H1 (cell line): Measurements from ENCODE around the gene PATJ. TPM values are rescaled to one million over a fixed set of nuclear protein-coding genes. Genes with fewer than 3 reads are reported as not detected.

ENCODE experiments used
- CTCF ChIA-PET: fragments of 300-600 bp; sonication (Branson Sonifier 250); formaldehyde crosslinking; loops from one replicate; lab custom pipeline; 2021; ENCODE audit not compliant: partially characterized antibody; lab: Charles Lee
- POLR2A ChIA-PET: fragments of 300-600 bp; sonication (Branson Sonifier 250); formaldehyde crosslinking; loops from one replicate; lab custom pipeline; 2021; ENCODE audit warnings: inconsistent platforms; ENCODE audit not compliant: partially characterized antibody; lab: Charles Lee
- DNase-seq, 2 experiments: peaks; one replicate each; pipeline versions ENCODE4 v3.0.0 to v3.0.0-alpha.2; 2010 to 2022; ENCODE audit warnings: low spot score in 2 of 2, low read depth in 1 of 2, mixed read lengths in 1 of 2
- FAIRE-seq: peaks from 2 replicates; lab custom pipeline; 2011; peaks lifted over from hg19 to GRCh38; lab: Jason Lieb, UNC
- H2AFZ ChIP-seq: 2 replicates; pipeline ENCODE4 v1.8.1; 2012; ENCODE audit warnings: low read length, inconsistent platforms
- H2AK5ac ChIP-seq: 2 replicates; pipeline ENCODE4 v1.6.1; 2013; ENCODE audit warnings: low read depth, low read length
- H2BK120ac ChIP-seq: replicated peaks from 2 replicates; pipeline ENCODE3; 2013; ENCODE audit warnings: low read depth, low read length, inconsistent platforms
- H2BK12ac ChIP-seq: 2 replicates; pipeline ENCODE4 v1.6.1; 2013; ENCODE audit warnings: low read depth, low read length
- H2BK15ac ChIP-seq: 2 replicates; pipeline ENCODE4 v1.6.1; 2013; ENCODE audit warnings: low read length
- H2BK20ac ChIP-seq: 2 replicates; pipeline ENCODE4 v1.6.1; 2013; ENCODE audit warnings: low read length
- H2BK5ac ChIP-seq: 2 replicates; pipeline ENCODE4 v1.6.1; 2013; ENCODE audit warnings: low read depth, low read length
- H3K14ac ChIP-seq: 2 replicates; pipeline ENCODE4 v1.6.1; 2013; ENCODE audit warnings: inconsistent platforms; ENCODE audit not compliant: insufficient read length
- H3K18ac ChIP-seq: 2 replicates; pipeline ENCODE4 v1.6.1; 2013; ENCODE audit warnings: low read length; ENCODE audit errors: extremely low read depth
- H3K23ac ChIP-seq: 2 replicates; pipeline ENCODE4 v1.6.1; 2013; ENCODE audit warnings: inconsistent platforms; ENCODE audit not compliant: insufficient read length
- H3K23me2 ChIP-seq: 2 replicates; pipeline ENCODE4 v1.6.1; 2013; ENCODE audit warnings: low read depth, low read length
- H3K27ac ChIP-seq: 2 replicates; pipeline ENCODE4 v1.6.1; 2011; ENCODE audit warnings: low read depth, low read length, inconsistent platforms
- H3K27me3 ChIP-seq, 4 experiments: replicated peaks in 1 of 4; 1 replicate in 1 of 4; 2 replicates in 3 of 4; pipeline versions ENCODE4 v1.6.1 to v1.8.1; 2011 to 2013; ENCODE audit warnings: low read length in 3 of 4, mild to moderate bottlenecking in 3 of 4, inconsistent platforms in 2 of 4, mixed read lengths in 2 of 4, moderate library complexity in 1 of 4; ENCODE audit not compliant: control insufficient read depth in 3 of 4, insufficient read depth in 3 of 4; ENCODE audit errors: extremely low read depth in 1 of 4
- H3K36me3 ChIP-seq, 4 experiments: 2 replicates each; pipeline versions ENCODE4 v1.6.1 to v1.8.1; 2011 to 2013; ENCODE audit warnings: mild to moderate bottlenecking in 4 of 4, low read length in 3 of 4, moderate library complexity in 2 of 4, control low read depth in 1 of 4, inconsistent platforms in 1 of 4; ENCODE audit not compliant: insufficient read depth in 4 of 4, control insufficient read depth in 2 of 4
- H3K4ac ChIP-seq: replicated peaks from 2 replicates; pipeline ENCODE3; 2013; ENCODE audit warnings: low read length, low read depth, mixed read lengths, inconsistent platforms; ENCODE audit not compliant: insufficient read length
- H3K4me1 ChIP-seq, 4 experiments: replicated peaks in 1 of 4; 1 replicate in 1 of 4; 2 replicates in 3 of 4; pipeline versions ENCODE4 v1.6.1 to v1.8.1; 2011 to 2013; ENCODE audit warnings: low read length in 3 of 4, inconsistent platforms in 2 of 4, mixed read lengths in 1 of 4; ENCODE audit not compliant: insufficient read depth in 4 of 4, control insufficient read depth in 3 of 4
- H3K4me2 ChIP-seq, 2 experiments: 2 replicates each; pipeline versions ENCODE4 v1.6.1 to v1.8.1; 2011 to 2013; ENCODE audit warnings: low read depth in 2 of 2, low read length in 2 of 2, control low read depth in 1 of 2, inconsistent platforms in 1 of 2, mild to moderate bottlenecking in 1 of 2; ENCODE audit not compliant: insufficient read depth in 1 of 2
- H3K4me3 ChIP-seq, 4 experiments: fragments of 200-600, 300-600 bp in 1 of 4; sonication (generic), shearing (Covaris generic), sonication (Bioruptor Twin) in 1 of 4; 2 replicates each; pipeline versions ENCODE4 v1.5.1 to v1.8.1; 2011 to 2016; ENCODE audit warnings: low read length in 4 of 4, low read depth in 3 of 4, control low read depth in 2 of 4, inconsistent platforms in 2 of 4, mild to moderate bottlenecking in 2 of 4, mixed read lengths in 1 of 4, moderate library complexity in 1 of 4; ENCODE audit not compliant: insufficient read depth in 2 of 4; ENCODE audit errors: extremely low read depth in 1 of 4
- H3K56ac ChIP-seq: replicated peaks from 2 replicates; pipeline ENCODE3; 2013; ENCODE audit warnings: low read depth, mild to moderate bottlenecking, mixed read lengths, low read length, inconsistent platforms; ENCODE audit not compliant: insufficient read length
- H3K79me1 ChIP-seq: 2 replicates; pipeline ENCODE4 v1.6.1; 2013; ENCODE audit warnings: low read depth, low read length, control low read depth
- H3K79me2 ChIP-seq, 2 experiments: 2 replicates each; pipeline versions ENCODE4 v1.6.1 to v1.8.1; 2012 to 2013; ENCODE audit warnings: low read length in 2 of 2, mild to moderate bottlenecking in 2 of 2, inconsistent platforms in 1 of 2; ENCODE audit not compliant: insufficient read depth in 2 of 2, control insufficient read depth in 1 of 2
- H3K9ac ChIP-seq, 4 experiments: replicated peaks in 1 of 4; 1 replicate in 1 of 4; 2 replicates in 3 of 4; pipeline versions ENCODE4 v1.6.1 to v1.8.1; 2011 to 2013; ENCODE audit warnings: low read depth in 3 of 4, low read length in 3 of 4, control low read depth in 2 of 4, mild to moderate bottlenecking in 2 of 4, moderate library complexity in 2 of 4, inconsistent platforms in 1 of 4; ENCODE audit errors: extremely low read depth in 1 of 4
- H3K9me3 ChIP-seq, 2 experiments: 2 replicates each; pipeline versions ENCODE4 v1.6.1 to v1.8.1; 2012 to 2013; ENCODE audit warnings: mild to moderate bottlenecking in 2 of 2, moderate library complexity in 2 of 2, control low read depth in 1 of 2, inconsistent platforms in 1 of 2, low read depth in 1 of 2, low read length in 1 of 2, mixed read lengths in 1 of 2; ENCODE audit not compliant: insufficient read depth in 2 of 2
- H4K20me1 ChIP-seq, 2 experiments: replicated peaks in 1 of 2; 2 replicates each; pipeline versions ENCODE3 to v1.8.1; 2011 to 2013; ENCODE audit warnings: inconsistent platforms in 2 of 2, low read length in 2 of 2, mild to moderate bottlenecking in 1 of 2; ENCODE audit not compliant: insufficient read depth in 2 of 2, control insufficient read depth in 1 of 2
- H4K5ac ChIP-seq: 2 replicates; pipeline ENCODE4 v1.6.1; 2013; ENCODE audit warnings: low read length, low read depth, mixed read lengths, inconsistent platforms; ENCODE audit not compliant: insufficient read length
- H4K8ac ChIP-seq: 2 replicates; pipeline ENCODE4 v1.8.0; 2013; ENCODE audit warnings: mild to moderate bottlenecking, moderate library complexity, low read length, inconsistent platforms; ENCODE audit not compliant: insufficient read depth; ENCODE audit errors: extremely low read depth
- H4K91ac ChIP-seq: replicated peaks from 2 replicates; pipeline ENCODE3; 2013; ENCODE audit warnings: low read length, mixed read lengths, inconsistent platforms; ENCODE audit not compliant: insufficient read length
- KDM1A ChIP-seq: fragments of 200-600, 300-600 bp; sonication (generic); IDR thresholded peaks from 2 replicates; pipeline ENCODE4 v1.7.1; 2016; ENCODE audit warnings: mild to moderate bottlenecking, low read length, borderline replicate concordance
- RNF2 ChIP-seq: fragments of 200-900, 300-1000 bp; sonication (generic); IDR thresholded peaks from 2 replicates; pipeline ENCODE4 v1.7.1; 2016; ENCODE audit warnings: borderline replicate concordance, low read depth, mild to moderate bottlenecking, antibody characterized with exemption, low read length; ENCODE audit not compliant: poor library complexity, severe bottlenecking; ENCODE audit errors: missing control alignments
- SP4 ChIP-seq: IDR thresholded peaks from 2 replicates; pipeline ENCODE4 v1.6.1; 2012; ENCODE audit warnings: low read length, inconsistent platforms
- WGBS, 2 experiments: shearing (Covaris generic) in 1 of 2; methylation state at CpG; one replicate each; pipeline versions ENCODE4 v1.1.6 to v1.1.7; 2013 to 2015; ENCODE audit warnings: low lambda C conversion rate in 2 of 2, mixed read lengths in 2 of 2, inconsistent platforms in 1 of 2, low coverage in 1 of 2, missing lambda C conversion rate in 1 of 2; ENCODE audit not compliant: insufficient replicate concordance in 2 of 2, insufficient coverage in 1 of 2, insufficient read length in 1 of 2; ENCODE audit errors: extremely low coverage in 1 of 2, missing lambda C conversion rate in 1 of 2; 5-methylcytosine and 5-hydroxymethylcytosine counted together
- polyA plus RNA-seq, 7 experiments: library from polyadenylated mRNA; depleted of rRNA in 3 of 7; stranded (reverse) in 5 of 7; unstranded in 2 of 7; fragments of >200 nt in 5 of 7; fragments of 200-250 nt in 2 of 7; gene quantifications; 1 replicate in 5 of 7; 2 replicates in 1 of 7; 4 replicates in 1 of 7; pipeline versions ENCODE4 v1.2.1 to v1.2.3, GENCODE V29; 2011 to 2013; ENCODE audit warnings: missing spikeins in 2 of 7, mixed read lengths in 2 of 7
- total RNA-seq: library from RNA; stranded (reverse); fragmentation: NEBNext Ultra II Directional; extraction: Animal tissue kit (Norgen Biotek cat#: 25700); gene quantifications from 2 replicates; pipeline ENCODE4 v1.2.1, GENCODE V29; 2021

Gene PATJ
- total and polyA plus RNA-seq, 2 of the 8 experiments (the other 6 are each of a cell fraction or from before 2014, with no cell fraction given), result 8.2 to 55.6 TPM

DNA sequence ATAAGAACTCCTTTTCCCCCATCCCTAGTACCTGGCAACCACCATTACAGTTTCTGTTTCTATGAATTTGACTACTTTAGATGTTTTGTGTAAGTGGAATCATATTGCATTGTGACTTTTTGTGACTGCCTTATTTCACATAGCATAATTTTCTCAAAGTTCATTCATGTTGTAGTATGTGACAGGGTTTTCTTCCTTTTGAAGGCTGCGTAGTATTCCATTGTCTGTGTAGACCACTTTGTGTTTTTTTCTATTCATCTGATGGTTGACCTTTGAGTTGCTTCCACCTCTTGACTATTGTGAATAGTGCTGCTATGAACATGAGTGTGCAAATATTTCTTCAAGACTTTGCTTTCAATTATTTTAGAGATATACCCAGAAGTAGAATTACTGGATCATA lies 226.6 kb downstream of the PATJ start:
- H4K20me1 ChIP-seq, result no peaks in the 10 kb centered on the region
- no peak overlapping the region for H3K4me3 ChIP-seq
- no peaks in the 10 kb centered on the region for H3K36me3 ChIP-seq
- no peak overlapping the region for H4K91ac ChIP-seq
- WGBS, 2 experiments, result 100% methylated on average over 1 of the region's 1 CpG; no CpG with 5 or more reads in 1 of the 2 experiments
- no peak overlapping the region for H3K18ac ChIP-seq
- no peak overlapping the region for H3K23ac ChIP-seq
- H3K9ac ChIP-seq, result no peak overlapping the region
- no peak overlapping the region for H2BK20ac ChIP-seq
- no peaks in the 10 kb centered on the region for H3K27me3 ChIP-seq
- no peak overlapping the region for H4K5ac ChIP-seq
- H2BK12ac ChIP-seq, result no peak overlapping the region
- no peak overlapping the region for H3K4me2 ChIP-seq
- H2AK5ac ChIP-seq, result no peak overlapping the region
- no peaks in the 10 kb centered on the region for H3K9me3 ChIP-seq
- H3K4me1 ChIP-seq, result no peaks in the 10 kb centered on the region; a peak in 1 of 7 replicates
- H3K79me1 ChIP-seq, result no peaks in the 10 kb centered on the region; the same call in 1 of the 2 replicates
- no peak overlapping the region for H4K8ac ChIP-seq
- no peaks in the 10 kb centered on the region for H3K23me2 ChIP-seq
- H3K4ac ChIP-seq, result no peak overlapping the region
- no peak overlapping the region for H2BK120ac ChIP-seq
- H2BK15ac ChIP-seq, result no peak overlapping the region
- no peaks in the 10 kb centered on the region for H3K79me2 ChIP-seq
- ChIA-PET CTCF (no interaction called here), POLR2A (no interaction called here)
- no peak overlapping the region for H3K27ac ChIP-seq
- TF ChIP-seq KDM1A (peak; percentile 79; the same call in 1 of the 2 replicates), RNF2 (no peak), SP4 (no peak)
- no peak overlapping the region for H3K14ac ChIP-seq
- no peak overlapping the region for H3K56ac ChIP-seq
- FAIRE-seq (no peak), DNase-seq (no peak)
- H2AFZ ChIP-seq, result no peak overlapping the region
- H2BK5ac ChIP-seq, result no peak overlapping the region
